GM18505 (cell line): ENCODE data around the gene NLGN1.

ENCODE experiments used
- ATAC-seq: cut with Tn5 transposase; IDR thresholded peaks from one replicate; pipeline ENCODE4 v1.9.1; 2021; ENCODE audit not compliant: unreplicated experiment
- POLR2A ChIP-seq: IDR thresholded peaks from 4 replicates; pipeline ENCODE4 v1.6.1; 2011; ENCODE audit warnings: borderline replicate concordance; ENCODE audit not compliant: insufficient read depth, insufficient read length; ENCODE audit errors: extremely low read depth

The NLGN1 gene

GRCh38 chr3:174242311-174243041 lies 844.9 kb downstream of the NLGN1 start:
- ATAC-seq, result no peak
- TF ChIP-seq POLR2A, result no peak

GRCh38 chr3:174243171-174243570 lies 845.6 kb downstream of the NLGN1 start:
- TF ChIP-seq POLR2A, result no peak
- ATAC-seq, result no peak

GRCh38 chr3:174247687-174248152 lies 850.2 kb downstream of the NLGN1 start:
- no peak for TF ChIP-seq POLR2A
- ATAC-seq, result no peak

GRCh38 chr3:174251681-174252080 lies 854.1 kb downstream of the NLGN1 start:
- no peak for ATAC-seq
- TF ChIP-seq POLR2A, result no peak

GRCh38 chr3:174253196-174253823 lies 855.8 kb downstream of the NLGN1 start:
- no peak for TF ChIP-seq POLR2A
- no peak for ATAC-seq

- TF ChIP-seq POLR2A, result no peak
- ATAC-seq, result no peak
Measured at GRCh38 chr3:174253940-174254339, 856.4 kb downstream of the NLGN1 start.

- ATAC-seq, result no peak
- TF ChIP-seq POLR2A, result no peak
Measured at GRCh38 chr3:174255454-174255853, 857.9 kb downstream of the NLGN1 start.

GRCh38 chr3:174266476-174266875 lies 868.9 kb downstream of the NLGN1 start:
- ATAC-seq, result no peak
- TF ChIP-seq POLR2A, result no peak

GRCh38 chr3:174268061-174268460 lies 870.5 kb downstream of the NLGN1 start:
- ATAC-seq, result no peak
- no peak for TF ChIP-seq POLR2A

GRCh38 chr3:174268586-174268985 lies 871.0 kb downstream of the NLGN1 start:
- no peak for ATAC-seq
- no peak for TF ChIP-seq POLR2A

GRCh38 chr3:174270841-174271240 lies 873.3 kb downstream of the NLGN1 start:
- no peak for TF ChIP-seq POLR2A
- no peak for ATAC-seq

- ATAC-seq, result no peak
- TF ChIP-seq POLR2A, result no peak
Measured at GRCh38 chr3:174275336-174275735, 877.8 kb downstream of the NLGN1 start.

- no peak for ATAC-seq
- TF ChIP-seq POLR2A, result no peak
Measured at GRCh38 chr3:174276826-174277225, 879.3 kb downstream of the NLGN1 start.

GRCh38 chr3:174278094-174278493 lies 880.5 kb downstream of the NLGN1 start:
- ATAC-seq, result no peak
- TF ChIP-seq POLR2A, result no peak
